Parathyroid adenoma (tissue), 2 donors: Measurements from ENCODE around the gene VILL.

Experiments
- H2AFZ ChIP-seq: fragments of 300-600 bp; sonication (generic); one replicate; pipeline ENCODE4 v1.7.0; 2017; ENCODE audit warnings: antibody characterized with exemption, mild to moderate bottlenecking
- H3K27ac ChIP-seq: fragments of 300-600 bp; sonication (generic); one replicate; pipeline ENCODE4 v1.7.0; 2017
- H3K27me3 ChIP-seq: fragments of 300-600 bp; sonication (generic); one replicate; pipeline ENCODE4 v1.7.0; 2017; ENCODE audit warnings: low read length; ENCODE audit not compliant: control insufficient read depth, insufficient read depth
- H3K36me3 ChIP-seq: fragments of 300-600 bp; sonication (generic); one replicate; pipeline ENCODE4 v1.7.0; 2017; ENCODE audit warnings: low read length; ENCODE audit not compliant: control insufficient read depth, insufficient read depth
- H3K4me1 ChIP-seq: fragments of 300-600 bp; sonication (generic); one replicate; pipeline ENCODE4 v1.7.0; 2017; ENCODE audit warnings: control low read depth
- H3K4me2 ChIP-seq: fragments of 300-600 bp; sonication (generic); one replicate; pipeline ENCODE4 v1.7.0; 2017; ENCODE audit warnings: low read length
- H3K4me3 ChIP-seq: fragments of 300-600 bp; sonication (generic); one replicate; pipeline ENCODE4 v1.7.0; 2017; ENCODE audit warnings: low read depth, low read length
- H3K79me2 ChIP-seq: fragments of 300-600 bp; sonication (generic); one replicate; pipeline ENCODE4 v1.7.0; 2017; ENCODE audit warnings: control low read depth
- H3K9ac ChIP-seq: fragments of 300-600 bp; sonication (generic); one replicate; pipeline ENCODE4 v1.7.0; 2017; ENCODE audit warnings: mild to moderate bottlenecking
- H3K9me3 ChIP-seq: fragments of 300-600 bp; sonication (generic); one replicate; pipeline ENCODE4 v1.7.0; 2017; ENCODE audit warnings: low read length; ENCODE audit not compliant: control insufficient read depth
- CTCF ChIP-seq: fragments of 300-600 bp; sonication (generic); IDR thresholded peaks from one replicate; pipeline ENCODE4 v1.7.0; 2017; ENCODE audit warnings: antibody characterized with exemption, mild to moderate bottlenecking
- donor health status: primary hyperparathyroidism.

Gene VILL

GRCh38 chr3:37996785-37997301, 6.3 kb downstream of the VILL start:
- TF ChIP-seq CTCF = peak; percentile 96
- H3K4me2 ChIP-seq = no peak overlapping the region
- H3K36me3 ChIP-seq = no peaks in the 10 kb centered on the region

GRCh38 chr3:37997342-37997741, 6.8 kb downstream of the VILL start:
- H3K9ac ChIP-seq = no peak overlapping the region
- no peak for TF ChIP-seq CTCF
- H3K9me3 ChIP-seq = no peaks in the 10 kb centered on the region
- H3K27me3 ChIP-seq = no peaks in the 10 kb centered on the region
- no peaks in the 10 kb centered on the region for H3K4me1 ChIP-seq
- H3K79me2 ChIP-seq = no peaks in the 10 kb centered on the region
- H3K4me2 ChIP-seq = no peak overlapping the region
- H3K27ac ChIP-seq = no peak overlapping the region
- H2AFZ ChIP-seq = no peak overlapping the region
- no peak overlapping the region for H3K4me3 ChIP-seq
- no peaks in the 10 kb centered on the region for H3K36me3 ChIP-seq

More at GRCh38 chr3:37996785-37997301, 6.3 kb downstream of the VILL start:
- Histone ChIP-seq H3K4me1 (no peaks in the 10 kb centered on the region), H3K9me3 (no peaks in the 10 kb centered on the region), H3K4me3 (no peak overlapping the region), H2AFZ (no peak overlapping the region), H3K27ac (no peak overlapping the region), H3K27me3 (no peaks in the 10 kb centered on the region), H3K79me2 (no peaks in the 10 kb centered on the region), H3K9ac (no peak overlapping the region)

GRCh38 chr3:37997791-37998370, 7.3 kb downstream of the VILL start:
- no peak for TF ChIP-seq CTCF
- Histone ChIP-seq H3K79me2 (no peaks in the 10 kb centered on the region), H3K4me2 (no peak overlapping the region), H3K4me3 (no peak overlapping the region), H3K36me3 (no peaks in the 10 kb centered on the region), H3K9ac (no peak overlapping the region), H3K27ac (peak overlapping the region; percentile 41), H2AFZ (no peak overlapping the region), H3K27me3 (no peaks in the 10 kb centered on the region), H3K9me3 (no peaks in the 10 kb centered on the region), H3K4me1 (no peaks in the 10 kb centered on the region)

GRCh38 chr3:37999836-38000235, 9.2 kb downstream of the VILL start:
- H3K9ac ChIP-seq = no peak overlapping the region
- no peak for TF ChIP-seq CTCF
- H3K27ac ChIP-seq = no peak overlapping the region
- peaks cover 5% of the 10 kb centered on the region for H3K4me1 ChIP-seq
- H3K27me3 ChIP-seq = no peaks in the 10 kb centered on the region
- H3K36me3 ChIP-seq = no peaks in the 10 kb centered on the region
- no peak overlapping the region for H2AFZ ChIP-seq
- no peak overlapping the region for H3K4me2 ChIP-seq
- no peak overlapping the region for H3K4me3 ChIP-seq
- no peaks in the 10 kb centered on the region for H3K9me3 ChIP-seq
- no peaks in the 10 kb centered on the region for H3K79me2 ChIP-seq
